ENCODE results near the gene GMCL2. TPM values are rescaled to one million over a fixed set of nuclear protein-coding genes. Genes with fewer than 3 reads are reported as not detected.

Gene GMCL2
- total RNA-seq, 1 experiment from 2014 or later = not detected

DNA sequence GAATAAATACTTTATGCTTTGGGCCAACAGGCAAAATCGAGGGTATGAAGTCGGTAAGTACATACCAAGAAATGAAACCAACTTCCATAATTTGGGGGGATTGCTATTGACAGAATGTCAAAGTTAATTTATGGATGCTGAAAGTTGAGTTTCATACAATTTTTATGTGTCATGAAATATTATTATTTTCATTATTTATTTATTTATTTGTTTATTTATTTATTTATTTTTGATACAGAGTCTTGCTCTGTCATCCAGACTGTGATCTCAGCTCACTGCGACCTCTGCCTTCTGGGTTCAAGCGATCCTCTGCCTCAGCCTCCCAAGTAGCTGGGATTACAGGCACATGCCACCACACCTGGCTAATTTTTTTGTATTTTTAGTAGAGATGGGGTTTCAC lies 4.5 kb upstream of the GMCL2 start:
- RAD21 ChIA-PET (ENCODE audit: low non-redundant PET in 1 of 2, low total read pairs in 2 of 2, uncharacterized antibody in 2 of 2, unreplicated experiment in 2 of 2) = no interaction called here

More for the DNA sequence above, 4.5 kb upstream of the GMCL2 start:
- Histone ChIP-seq H3K4me3 (replicated peaks in 1 of 2; ENCODE audit: low read depth in 1 of 2, low read length in 2 of 2) (no peak overlapping the region), H3K9me2 (ENCODE audit: insufficient read depth) (no peaks in the 10 kb centered on the region), H3K4me1 (ENCODE audit: control insufficient read depth in 1 of 2, insufficient read depth in 2 of 2, low read length in 2 of 2) (no peaks in the 10 kb centered on the region), H3K4me2 (ENCODE audit: low read length) (no peak overlapping the region), H3K9ac (ENCODE audit: low read length) (no peak overlapping the region), H4K20me1 (ENCODE audit: insufficient read depth) (no peaks in the 10 kb centered on the region), H3K79me2 (ENCODE audit: insufficient read depth, low read length) (no peaks in the 10 kb centered on the region), H3K36me3 (ENCODE audit: control insufficient read depth in 1 of 2, insufficient read depth in 2 of 2, low read length in 2 of 2) (no peaks in the 10 kb centered on the region), H3K27ac (ENCODE audit: low read depth, low read length) (no peak overlapping the region), H3K27me3 (ENCODE audit: insufficient read depth, low read length) (no peaks in the 10 kb centered on the region), H3K9me3 (ENCODE audit: control insufficient read depth in 1 of 2, insufficient read depth in 1 of 2, low read depth in 1 of 2, low read length in 2 of 2) (peaks cover 0 to 3% of the 10 kb centered on the region in 2 experiments; a peak in 1 of 4 replicates), H2AFZ (ENCODE audit: low read depth, low read length, poor library complexity, severe bottlenecking) (no peak overlapping the region)
- TF ChIP-seq, protein P1, sequence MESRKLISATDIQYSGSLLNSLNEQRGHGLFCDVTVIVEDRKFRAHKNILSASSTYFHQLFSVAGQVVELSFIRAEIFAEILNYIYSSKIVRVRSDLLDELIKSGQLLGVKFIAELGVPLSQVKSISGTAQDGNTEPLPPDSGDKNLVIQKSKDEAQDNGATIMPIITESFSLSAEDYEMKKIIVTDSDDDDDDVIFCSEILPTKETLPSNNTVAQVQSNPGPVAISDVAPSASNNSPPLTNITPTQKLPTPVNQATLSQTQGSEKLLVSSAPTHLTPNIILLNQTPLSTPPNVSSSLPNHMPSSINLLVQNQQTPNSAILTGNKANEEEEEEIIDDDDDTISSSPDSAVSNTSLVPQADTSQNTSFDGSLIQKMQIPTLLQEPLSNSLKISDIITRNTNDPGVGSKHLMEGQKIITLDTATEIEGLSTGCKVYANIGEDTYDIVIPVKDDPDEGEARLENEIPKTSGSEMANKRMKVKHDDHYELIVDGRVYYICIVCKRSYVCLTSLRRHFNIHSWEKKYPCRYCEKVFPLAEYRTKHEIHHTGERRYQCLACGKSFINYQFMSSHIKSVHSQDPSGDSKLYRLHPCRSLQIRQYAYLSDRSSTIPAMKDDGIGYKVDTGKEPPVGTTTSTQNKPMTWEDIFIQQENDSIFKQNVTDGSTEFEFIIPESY (IDR thresholded peaks at IDR 0.05; ENCODE audit: extremely low read depth, insufficient replicate concordance, low read length) = no peak
- TF ChIP-seq EZH2phosphoT487 (IDR thresholded peaks at IDR 0.05; ENCODE audit: borderline replicate concordance) = no peak
- TF ChIP-seq, protein P2, sequence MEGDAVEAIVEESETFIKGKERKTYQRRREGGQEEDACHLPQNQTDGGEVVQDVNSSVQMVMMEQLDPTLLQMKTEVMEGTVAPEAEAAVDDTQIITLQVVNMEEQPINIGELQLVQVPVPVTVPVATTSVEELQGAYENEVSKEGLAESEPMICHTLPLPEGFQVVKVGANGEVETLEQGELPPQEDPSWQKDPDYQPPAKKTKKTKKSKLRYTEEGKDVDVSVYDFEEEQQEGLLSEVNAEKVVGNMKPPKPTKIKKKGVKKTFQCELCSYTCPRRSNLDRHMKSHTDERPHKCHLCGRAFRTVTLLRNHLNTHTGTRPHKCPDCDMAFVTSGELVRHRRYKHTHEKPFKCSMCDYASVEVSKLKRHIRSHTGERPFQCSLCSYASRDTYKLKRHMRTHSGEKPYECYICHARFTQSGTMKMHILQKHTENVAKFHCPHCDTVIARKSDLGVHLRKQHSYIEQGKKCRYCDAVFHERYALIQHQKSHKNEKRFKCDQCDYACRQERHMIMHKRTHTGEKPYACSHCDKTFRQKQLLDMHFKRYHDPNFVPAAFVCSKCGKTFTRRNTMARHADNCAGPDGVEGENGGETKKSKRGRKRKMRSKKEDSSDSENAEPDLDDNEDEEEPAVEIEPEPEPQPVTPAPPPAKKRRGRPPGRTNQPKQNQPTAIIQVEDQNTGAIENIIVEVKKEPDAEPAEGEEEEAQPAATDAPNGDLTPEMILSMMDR (IDR thresholded peaks at IDR 0.05 in 2 of 3, conservative IDR thresholded peaks at IDR 0.05 in 1 of 3; ENCODE audit: borderline replicate concordance in 1 of 3, insufficient read depth in 1 of 3, low read depth in 2 of 3, low read length in 2 of 3) = no peak
- TF ChIP-seq EGR1 (IDR thresholded peaks at IDR 0.05; ENCODE audit: low read depth) = no peak
- no peak for TF ChIP-seq CEBPB (IDR thresholded peaks at IDR 0.05; ENCODE audit: low read depth)
- TF ChIP-seq RAD21 (IDR thresholded peaks at IDR 0.05; ENCODE audit: low read depth) = no peak
- TF ChIP-seq CBX3 (IDR thresholded peaks at IDR 0.05; ENCODE audit: low read depth) = no peak
- no peak for TF ChIP-seq YY1 (IDR thresholded peaks at IDR 0.05; ENCODE audit: extremely low read depth, insufficient replicate concordance, low read depth, low read length)
- TF ChIP-seq POLR2A (IDR thresholded peaks at IDR 0.05; ENCODE audit: borderline replicate concordance, extremely low read depth, insufficient read depth, insufficient read length) = no peak
- TF ChIP-seq POLR2AphosphoS5 (IDR thresholded peaks at IDR 0.05; ENCODE audit: low read depth, low read length) = no peak
- TF ChIP-seq SP1 (IDR thresholded peaks at IDR 0.05; ENCODE audit: low read depth) = no peak
- no peak for TF ChIP-seq ZNF274 (IDR thresholded peaks at IDR 0.05; ENCODE audit: low read depth, low read length)
- no peak for TF ChIP-seq SIN3A (IDR thresholded peaks at IDR 0.05; ENCODE audit: low read depth)
- TF ChIP-seq JUND (IDR thresholded peaks at IDR 0.05) = no peak
- TF ChIP-seq FOSL1 (IDR thresholded peaks at IDR 0.05; ENCODE audit: low read depth) = no peak
- TF ChIP-seq, protein P3, sequence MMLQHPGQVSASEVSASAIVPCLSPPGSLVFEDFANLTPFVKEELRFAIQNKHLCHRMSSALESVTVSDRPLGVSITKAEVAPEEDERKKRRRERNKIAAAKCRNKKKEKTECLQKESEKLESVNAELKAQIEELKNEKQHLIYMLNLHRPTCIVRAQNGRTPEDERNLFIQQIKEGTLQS (IDR thresholded peaks at IDR 0.05) = no peak
- TF ChIP-seq ZFX (IDR thresholded peaks at IDR 0.05) = no peak
- TF ChIP-seq SRF (IDR thresholded peaks at IDR 0.05; ENCODE audit: low read depth) = no peak
- TF ChIP-seq, protein P4, sequence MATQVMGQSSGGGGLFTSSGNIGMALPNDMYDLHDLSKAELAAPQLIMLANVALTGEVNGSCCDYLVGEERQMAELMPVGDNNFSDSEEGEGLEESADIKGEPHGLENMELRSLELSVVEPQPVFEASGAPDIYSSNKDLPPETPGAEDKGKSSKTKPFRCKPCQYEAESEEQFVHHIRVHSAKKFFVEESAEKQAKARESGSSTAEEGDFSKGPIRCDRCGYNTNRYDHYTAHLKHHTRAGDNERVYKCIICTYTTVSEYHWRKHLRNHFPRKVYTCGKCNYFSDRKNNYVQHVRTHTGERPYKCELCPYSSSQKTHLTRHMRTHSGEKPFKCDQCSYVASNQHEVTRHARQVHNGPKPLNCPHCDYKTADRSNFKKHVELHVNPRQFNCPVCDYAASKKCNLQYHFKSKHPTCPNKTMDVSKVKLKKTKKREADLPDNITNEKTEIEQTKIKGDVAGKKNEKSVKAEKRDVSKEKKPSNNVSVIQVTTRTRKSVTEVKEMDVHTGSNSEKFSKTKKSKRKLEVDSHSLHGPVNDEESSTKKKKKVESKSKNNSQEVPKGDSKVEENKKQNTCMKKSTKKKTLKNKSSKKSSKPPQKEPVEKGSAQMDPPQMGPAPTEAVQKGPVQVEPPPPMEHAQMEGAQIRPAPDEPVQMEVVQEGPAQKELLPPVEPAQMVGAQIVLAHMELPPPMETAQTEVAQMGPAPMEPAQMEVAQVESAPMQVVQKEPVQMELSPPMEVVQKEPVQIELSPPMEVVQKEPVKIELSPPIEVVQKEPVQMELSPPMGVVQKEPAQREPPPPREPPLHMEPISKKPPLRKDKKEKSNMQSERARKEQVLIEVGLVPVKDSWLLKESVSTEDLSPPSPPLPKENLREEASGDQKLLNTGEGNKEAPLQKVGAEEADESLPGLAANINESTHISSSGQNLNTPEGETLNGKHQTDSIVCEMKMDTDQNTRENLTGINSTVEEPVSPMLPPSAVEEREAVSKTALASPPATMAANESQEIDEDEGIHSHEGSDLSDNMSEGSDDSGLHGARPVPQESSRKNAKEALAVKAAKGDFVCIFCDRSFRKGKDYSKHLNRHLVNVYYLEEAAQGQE (IDR thresholded peaks at IDR 0.05; ENCODE audit: low read depth) = no peak
- TF ChIP-seq TCF7L2 (IDR thresholded peaks at IDR 0.05; ENCODE audit: borderline replicate concordance, extremely low read depth, insufficient read depth, insufficient read length) = no peak
- ChIA-PET POLR2A (no interaction called here), CTCF (no interaction called here)
- no peak for ATAC-seq
- BruUV-seq (replicated peaks) = no TSS peak
- DNase-seq (ENCODE audit: low read depth, low spot score) = no peak
- intact Hi-C loops (cut with micrococcal nuclease) = no loop called here
